GM18520 (cell line): ENCODE results near the gene ANKRD29.
A peak's percentile ranks its signal among the peaks of the same experiment; 100 is the strongest.
"Not testable (repeated sequence)": the region's sequence is repeated elsewhere in the genome, so short reads cannot be mapped to it uniquely, and the experiment has no call there.

ENCODE experiments used
- ATAC-seq: cut with Tn5 transposase; IDR thresholded peaks from one replicate; pipeline ENCODE4 v1.9.1; 2021; ENCODE audit not compliant: unreplicated experiment

Gene ANKRD29

DNA sequence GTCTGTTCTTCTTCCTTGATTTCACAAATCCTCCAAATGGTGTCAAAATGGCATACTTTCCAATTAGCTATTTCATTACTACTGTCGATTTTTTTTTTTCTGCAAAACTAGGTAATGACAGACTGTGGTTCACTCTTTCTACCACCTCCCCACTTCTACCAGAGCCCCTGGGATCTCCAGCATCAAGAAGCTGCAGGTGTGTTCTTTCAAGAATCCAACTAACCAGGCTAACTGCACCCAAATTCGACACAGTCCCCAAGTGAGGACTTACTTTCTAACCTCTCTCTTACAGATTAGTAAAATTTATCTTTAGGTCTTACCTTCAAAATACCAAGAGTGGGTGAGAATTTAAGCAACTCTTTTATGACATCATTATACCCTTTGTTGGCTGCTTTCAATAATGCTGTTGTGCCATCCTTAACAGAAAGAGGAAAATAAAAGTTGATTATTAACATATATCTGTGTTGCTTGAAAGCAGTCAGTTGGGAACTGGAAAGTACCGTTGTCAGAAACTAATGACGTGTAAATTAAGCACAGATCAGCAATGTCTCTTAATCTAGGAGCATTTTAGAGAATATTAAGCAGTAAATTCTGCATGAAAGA, 45.2 kb downstream of the ANKRD29 start:
- peak; percentile 39 for ATAC-seq

GRCh38 chr18:23616258-23616657, 46.5 kb downstream of the ANKRD29 start:
- no peak for ATAC-seq

DNA sequence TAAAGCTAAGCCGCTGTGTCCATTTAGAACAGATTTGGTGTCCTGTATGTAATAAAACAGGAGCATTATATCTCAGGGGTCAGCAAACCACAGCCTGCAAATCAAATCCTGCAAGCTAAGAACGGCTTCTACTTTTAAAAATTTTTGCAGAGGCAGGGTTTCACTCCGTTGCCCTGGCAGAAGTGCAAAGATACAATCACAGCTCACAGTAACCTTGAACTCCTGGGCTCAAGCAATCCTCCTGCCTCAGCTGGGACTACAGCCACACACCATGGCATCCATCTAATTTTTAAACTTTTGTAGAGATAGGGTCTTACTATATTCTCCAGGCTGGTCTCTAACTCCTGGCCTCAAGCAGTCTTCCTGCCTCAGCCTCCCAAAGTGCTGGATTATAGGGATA, 47.8 kb downstream of the ANKRD29 start:
- no peak for ATAC-seq

GRCh38 chr18:23614413-23614812, 48.3 kb downstream of the ANKRD29 start:
- ATAC-seq, result no peak

- ATAC-seq, result not testable (repeated sequence)
These were observed 49.6 kb downstream of the ANKRD29 start for GRCh38 chr18:23613091-23613475.

DNA sequence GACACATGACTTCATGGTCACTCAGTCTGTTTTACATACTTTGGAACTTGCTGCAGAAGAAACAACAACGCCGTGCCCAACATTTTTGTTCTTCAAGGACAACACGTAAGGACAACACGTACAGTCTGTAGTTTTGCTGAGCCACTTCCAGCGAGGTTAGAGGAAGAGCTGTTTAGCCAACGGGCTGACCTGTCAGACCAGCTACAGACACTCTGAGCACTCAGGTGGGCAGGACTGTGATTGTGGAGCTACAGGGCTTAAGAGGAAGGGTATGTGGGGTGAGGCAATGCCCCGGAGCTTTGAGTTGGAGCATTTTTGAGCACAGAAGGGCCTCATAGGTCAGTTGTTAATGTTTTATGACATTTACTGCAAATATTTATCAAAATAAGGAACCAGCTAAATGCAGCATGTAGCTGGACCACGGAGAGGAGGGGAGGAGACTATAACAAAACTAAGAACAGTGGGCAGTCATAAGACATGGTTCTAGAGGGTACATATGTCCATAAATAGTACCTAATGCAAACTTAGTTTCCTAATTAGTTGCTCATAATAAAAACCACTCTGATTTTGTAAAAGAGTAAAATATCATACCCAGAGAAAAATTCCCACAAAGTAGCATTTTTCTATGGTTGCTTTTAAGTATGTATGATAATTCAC, 50.1 kb downstream of the ANKRD29 start:
- ATAC-seq, result no peak

DNA sequence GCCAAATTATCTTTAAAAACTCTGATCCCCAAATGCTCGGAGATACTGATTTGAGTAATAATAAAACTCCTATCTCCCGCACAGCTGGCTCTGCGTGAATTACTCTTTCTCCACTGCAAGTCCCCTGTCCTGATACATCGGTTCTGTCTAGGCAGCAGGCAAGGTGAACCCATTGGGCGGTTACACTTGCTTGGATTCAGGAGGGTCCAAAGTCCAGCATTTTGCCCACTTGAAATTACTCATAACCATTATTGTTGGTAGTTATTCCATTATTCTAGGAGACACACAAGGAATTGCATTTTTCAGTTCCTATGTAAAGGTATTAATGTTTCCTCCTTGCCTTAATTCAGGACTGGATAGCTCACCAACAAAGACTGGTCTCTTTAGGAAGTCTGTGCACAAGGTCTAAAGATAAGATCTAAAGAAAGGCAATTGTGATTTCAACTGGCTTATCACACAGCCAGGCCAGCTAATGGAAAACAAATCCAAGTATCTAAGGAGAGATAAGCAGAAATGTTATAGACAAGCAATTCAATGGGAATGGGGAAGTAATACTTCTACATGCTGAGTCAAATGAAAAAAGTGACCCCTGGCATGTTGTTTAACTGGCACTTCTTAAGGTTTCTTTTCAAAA, 53.2 kb downstream of the ANKRD29 start:
- no peak for ATAC-seq

GRCh38 chr18:23608211-23608610, 54.5 kb downstream of the ANKRD29 start:
- no peak for ATAC-seq

- ATAC-seq, result no peak
These were observed 56.8 kb downstream of the ANKRD29 start for GRCh38 chr18:23605941-23606340.

GRCh38 chr18:23599809-23600208, 62.9 kb downstream of the ANKRD29 start:
- ATAC-seq, result no peak

- no peak for ATAC-seq
These were observed 66.5 kb downstream of the ANKRD29 start for GRCh38 chr18:23596183-23596582.

DNA sequence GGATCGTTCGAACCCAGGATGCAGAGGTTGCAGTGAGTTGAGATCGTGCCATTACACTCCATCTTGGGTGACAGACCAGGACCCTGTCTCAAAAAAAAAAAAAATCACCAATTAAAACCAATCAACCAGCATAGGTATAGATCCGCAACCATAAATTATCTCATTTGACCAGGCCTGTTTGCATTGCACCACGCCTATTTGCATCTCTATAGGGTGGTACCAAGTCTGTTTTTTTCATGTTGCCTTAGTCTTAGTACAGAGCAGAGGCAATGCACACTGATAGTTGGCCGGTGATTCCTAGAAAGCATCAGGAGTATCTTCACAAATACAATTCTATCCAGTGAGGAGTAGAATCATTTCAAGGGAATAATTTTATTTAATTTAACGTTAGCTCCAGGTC, 67.1 kb downstream of the ANKRD29 start:
- no peak for ATAC-seq

GRCh38 chr18:23593720-23594119, 69.0 kb downstream of the ANKRD29 start:
- ATAC-seq, result no peak

DNA sequence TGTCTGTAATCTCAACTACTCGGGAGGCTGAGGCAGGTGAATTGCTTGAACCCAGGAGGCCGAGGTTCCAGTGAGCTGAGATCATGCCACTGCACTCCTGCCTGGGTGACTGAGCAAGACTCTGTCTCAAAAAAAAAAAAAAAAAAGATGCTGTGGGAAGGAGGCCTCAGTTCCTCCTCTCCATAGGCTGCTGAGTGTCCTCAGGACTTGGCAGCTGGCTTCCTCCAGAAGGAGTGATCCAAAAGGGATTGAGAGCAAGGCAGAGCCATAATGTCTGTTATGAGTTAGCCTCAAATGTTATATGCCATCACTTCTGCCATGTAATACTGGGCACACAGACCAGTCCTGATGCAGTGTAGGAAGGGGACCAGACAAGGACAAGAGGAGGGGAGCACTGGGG, 69.8 kb downstream of the ANKRD29 start:
- ATAC-seq, result no peak

DNA sequence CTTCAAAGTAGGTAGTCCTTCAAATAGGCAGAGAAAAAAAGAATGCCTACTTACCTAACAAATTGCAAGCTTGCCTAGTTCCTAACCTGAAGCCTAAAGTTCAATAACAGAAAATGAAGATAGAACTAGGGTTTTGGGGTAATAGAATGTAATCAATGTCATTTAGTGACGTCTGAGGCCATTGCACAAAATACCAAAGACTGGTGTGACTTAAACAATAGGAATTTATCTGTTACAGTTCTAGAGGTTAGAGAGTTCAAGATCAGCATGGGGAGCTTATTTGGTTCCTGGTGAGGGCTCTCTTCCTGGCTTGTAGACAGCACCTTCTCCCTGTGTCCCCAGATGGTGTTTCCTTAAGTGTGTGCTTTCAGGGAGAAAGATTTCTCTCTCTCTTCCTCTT, 71.7 kb downstream of the ANKRD29 start:
- no peak for ATAC-seq

DNA sequence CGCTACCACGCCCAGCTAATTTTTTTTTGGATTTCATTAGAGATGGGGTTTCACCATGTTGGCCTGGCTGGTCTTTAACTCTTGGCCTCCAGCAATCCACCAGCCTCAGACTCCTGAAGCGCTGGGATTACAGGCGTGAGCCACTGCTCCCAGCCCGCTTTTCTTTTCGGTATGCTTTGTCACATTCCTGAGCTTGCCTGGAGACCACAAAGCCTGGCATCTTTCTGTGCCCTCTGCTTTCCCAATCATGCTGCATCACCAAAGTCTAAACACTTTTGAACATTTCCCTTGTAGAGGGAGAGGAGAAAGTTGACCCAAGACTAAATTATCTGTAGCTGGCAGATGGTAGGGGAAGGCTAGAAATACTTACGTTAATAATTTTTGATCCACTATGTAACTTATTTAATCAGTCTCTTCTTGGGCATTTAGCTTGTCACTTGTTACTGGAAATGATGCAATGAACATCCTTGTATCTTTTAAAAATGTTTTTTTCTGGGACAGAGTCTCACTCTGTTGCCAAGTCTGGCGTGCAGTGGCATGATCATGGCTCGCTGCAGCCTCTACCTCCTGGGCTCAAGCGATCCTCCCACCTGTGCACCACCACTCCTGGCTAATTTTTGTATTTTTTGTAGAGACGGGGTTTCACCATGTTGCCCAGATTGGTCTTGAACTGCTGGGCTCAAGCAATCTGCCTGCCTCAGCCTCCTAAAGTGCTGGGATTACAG, 73.7 kb downstream of the ANKRD29 start:
- no peak for ATAC-seq

DNA sequence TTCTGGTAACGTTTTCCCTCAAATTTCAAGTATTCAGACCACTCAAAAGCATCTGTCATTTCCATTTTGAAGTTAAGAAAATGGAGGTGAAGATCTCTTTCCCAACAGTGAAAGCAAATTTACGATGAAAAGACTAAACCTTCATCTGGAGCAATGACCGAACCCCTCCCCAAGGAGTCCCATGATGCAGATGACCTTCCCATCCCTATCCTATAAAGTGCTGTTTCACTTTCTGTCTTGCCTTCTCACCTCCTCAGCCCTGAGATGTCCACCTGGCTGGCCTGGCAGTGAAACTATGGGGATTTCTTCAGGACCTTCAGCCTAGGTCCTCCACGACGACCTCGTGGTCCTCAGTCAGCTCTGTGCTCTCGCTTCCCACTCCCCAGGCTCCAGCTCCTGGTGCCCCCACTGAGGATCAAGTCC, 75.5 kb downstream of the ANKRD29 start:
- no peak for ATAC-seq

GRCh38 chr18:23586249-23587196, 76.2 kb downstream of the ANKRD29 start, which contains the start of gene NPC1:
Gene NPC1 (minus strand): TSS chr18:23586506. CDS start chr18:23586343, 163 bp downstream.
- peak; percentile 82 for ATAC-seq

DNA sequence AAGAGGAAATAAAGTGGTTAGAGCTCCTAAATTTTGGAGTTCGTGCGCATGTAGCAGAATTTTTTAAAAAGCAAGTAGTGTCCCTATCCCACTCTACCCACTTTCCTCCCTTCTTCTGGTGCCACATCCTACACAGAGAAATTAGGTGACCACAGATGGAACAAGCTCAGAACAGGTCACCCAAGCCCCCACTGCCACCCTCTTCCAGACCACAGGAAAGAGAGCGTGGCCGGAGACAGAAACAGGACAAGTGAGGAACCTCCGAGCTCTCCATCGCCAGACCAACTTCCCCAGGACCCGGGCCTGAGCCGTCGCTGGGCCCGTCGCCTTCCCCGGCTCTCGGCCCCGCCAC, 76.8 kb downstream of the ANKRD29 start:
- ATAC-seq, result no peak

DNA sequence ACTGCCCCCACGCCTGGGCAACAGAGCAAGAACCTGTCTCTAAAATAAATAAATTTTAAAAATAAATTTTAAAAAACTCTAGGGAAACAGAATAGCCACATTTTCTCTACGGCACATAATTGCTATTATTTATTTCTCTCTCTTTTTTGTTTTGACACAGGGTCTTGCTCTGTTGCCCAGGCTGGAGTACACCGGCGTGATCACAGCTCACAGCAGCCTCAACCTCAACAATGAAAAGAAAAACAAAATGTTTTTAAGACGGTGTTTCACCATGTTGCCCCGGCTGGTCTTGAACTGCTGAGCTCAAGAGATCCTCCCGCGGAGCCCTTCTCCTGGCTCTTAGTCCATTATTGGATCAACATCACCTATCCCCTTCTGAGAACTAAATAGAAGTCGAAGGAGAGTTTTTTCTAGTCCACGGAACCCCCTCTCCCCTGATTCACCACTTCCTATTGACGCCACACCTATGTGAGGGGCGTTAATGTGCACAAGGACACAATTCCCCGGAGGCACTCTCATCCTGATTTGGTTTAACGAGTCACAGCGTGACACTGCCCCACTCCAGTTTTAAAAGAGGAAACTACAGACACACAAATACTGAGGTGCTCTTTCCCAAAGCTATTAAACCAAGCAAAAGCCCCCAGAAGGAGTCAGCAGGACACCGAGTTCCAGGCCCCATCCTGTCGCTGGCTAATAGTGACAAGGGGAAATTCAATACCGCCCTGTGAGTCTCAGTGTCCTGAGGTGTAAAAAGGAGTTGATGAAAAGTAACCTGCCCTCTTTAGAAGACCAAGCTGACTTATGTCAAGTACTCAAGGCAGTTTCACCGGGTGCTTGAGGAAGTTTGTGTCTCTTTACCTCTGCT, 77.5 kb downstream of the ANKRD29 start:
- no peak for ATAC-seq
